GM19099 (cell line): ENCODE results near the gene WRAP53.

ENCODE experiments used
- POLR2A ChIP-seq: IDR thresholded peaks from 3 replicates; pipeline ENCODE4 v1.6.1; 2011; ENCODE audit warnings: low read depth; ENCODE audit not compliant: insufficient read length; ENCODE audit errors: extremely low read depth

Gene WRAP53

DNA sequence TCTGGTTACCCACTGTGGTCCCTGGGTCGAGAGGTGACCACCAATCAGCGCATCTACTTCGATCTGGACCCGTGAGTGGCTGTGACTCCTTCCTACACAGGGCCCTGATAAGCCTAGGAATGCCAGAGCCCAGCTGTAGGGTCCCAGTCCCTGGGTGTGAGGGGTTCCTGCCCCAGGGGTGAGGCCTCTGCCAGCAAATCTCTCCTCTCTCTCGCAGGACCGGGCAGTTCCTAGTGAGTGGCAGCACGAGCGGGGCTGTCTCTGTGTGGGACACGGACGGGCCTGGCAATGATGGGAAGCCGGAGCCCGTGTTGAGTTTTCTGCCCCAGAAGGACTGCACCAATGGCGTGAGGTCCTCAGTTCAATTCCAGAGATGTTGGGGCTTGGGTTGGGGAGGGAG lies 14.5 kb downstream of the WRAP53 start:
- TF ChIP-seq POLR2A = no peak

GRCh38 chr17:7703584-7704479 lies 15.6 kb downstream of the WRAP53 start:
- no peak for TF ChIP-seq POLR2A

GRCh38 chr17:7704601-7705268 lies 16.5 kb downstream of the WRAP53 start, which contains the start of gene EFNB3:
EFNB3 (plus strand) TSS chr17:7705202; CDS start chr17:7705599, 397 bp downstream.
- no peak for TF ChIP-seq POLR2A

DNA sequence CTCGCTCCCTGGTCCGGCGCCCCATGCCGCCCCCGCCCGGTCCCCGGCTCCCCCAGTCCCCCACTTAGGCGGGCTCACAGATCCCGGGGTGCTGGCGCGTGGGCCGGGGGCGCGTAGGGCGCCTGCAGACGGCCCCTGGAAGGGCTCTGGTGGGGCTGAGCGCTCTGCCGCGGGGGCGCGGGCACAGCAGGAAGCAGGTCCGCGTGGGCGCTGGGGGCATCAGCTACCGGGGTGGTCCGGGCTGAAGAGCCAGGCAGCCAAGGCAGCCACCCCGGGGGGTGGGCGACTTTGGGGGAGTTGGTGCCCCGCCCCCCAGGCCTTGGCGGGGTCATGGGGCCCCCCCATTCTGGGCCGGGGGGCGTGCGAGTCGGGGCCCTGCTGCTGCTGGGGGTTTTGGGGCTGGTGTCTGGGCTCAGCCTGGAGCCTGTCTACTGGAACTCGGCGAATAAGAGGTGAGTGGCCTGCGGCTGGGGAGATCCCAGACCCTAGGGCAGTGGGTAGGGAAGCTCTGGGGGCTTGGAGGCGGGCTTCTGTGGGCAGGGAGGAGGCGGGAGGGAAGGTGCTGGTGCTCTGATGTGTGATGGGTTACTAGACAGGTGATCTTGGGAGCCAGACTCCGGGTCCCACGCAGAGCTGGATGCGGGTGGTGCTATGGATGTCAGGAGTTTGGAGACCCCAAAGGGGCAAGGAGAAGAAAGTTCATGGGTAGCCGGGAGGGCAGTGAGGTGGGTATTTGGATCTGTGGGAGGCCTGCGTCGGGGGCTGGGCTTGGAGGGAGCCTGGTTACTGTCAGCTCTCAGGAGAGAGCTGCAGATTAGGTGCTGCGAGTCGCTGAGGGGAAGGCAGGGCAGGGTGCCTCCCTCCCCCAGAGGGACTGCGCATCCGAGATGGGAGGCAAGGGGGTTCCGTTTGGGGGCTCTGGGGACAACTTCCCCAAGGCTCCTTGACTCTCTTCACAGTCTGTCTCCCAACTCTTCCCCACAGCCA lies 17.3 kb downstream of the WRAP53 start:
- no peak for TF ChIP-seq POLR2A

DNA sequence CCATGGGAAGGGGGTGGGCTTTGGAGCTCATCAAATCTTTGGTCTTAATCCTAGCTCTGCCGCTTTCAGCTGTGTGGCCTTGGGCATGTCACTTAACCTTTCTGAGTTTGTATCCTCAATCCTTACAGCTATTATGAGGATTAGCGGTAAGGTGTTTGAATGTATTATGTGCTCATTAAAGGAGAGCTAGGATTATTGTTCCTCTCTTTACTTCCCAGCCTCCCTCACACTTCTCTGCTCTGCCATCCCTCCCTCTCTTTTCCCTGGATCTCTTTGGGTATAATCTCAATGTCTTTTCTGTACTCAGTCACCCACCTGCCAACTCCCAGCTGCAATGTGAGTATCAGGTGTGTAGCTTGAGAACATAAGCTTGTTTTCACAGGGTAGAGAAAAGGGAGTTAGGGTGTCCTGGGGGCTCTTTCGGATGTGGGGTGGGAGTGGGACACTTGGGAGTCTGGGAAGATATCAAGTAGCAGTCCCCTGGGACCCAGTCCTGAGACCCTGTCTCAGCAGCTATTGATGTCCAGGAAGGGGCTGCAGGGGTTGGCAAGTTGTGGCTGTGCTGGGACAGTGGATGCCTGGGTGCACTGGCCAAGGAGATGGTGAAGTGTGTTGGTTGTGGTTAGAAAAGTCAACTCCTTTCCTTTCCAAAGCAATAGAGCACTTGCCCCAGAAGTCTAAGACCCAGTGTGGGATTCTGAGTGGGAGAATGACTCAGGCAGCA lies 18.5 kb downstream of the WRAP53 start:
- no peak for TF ChIP-seq POLR2A

DNA sequence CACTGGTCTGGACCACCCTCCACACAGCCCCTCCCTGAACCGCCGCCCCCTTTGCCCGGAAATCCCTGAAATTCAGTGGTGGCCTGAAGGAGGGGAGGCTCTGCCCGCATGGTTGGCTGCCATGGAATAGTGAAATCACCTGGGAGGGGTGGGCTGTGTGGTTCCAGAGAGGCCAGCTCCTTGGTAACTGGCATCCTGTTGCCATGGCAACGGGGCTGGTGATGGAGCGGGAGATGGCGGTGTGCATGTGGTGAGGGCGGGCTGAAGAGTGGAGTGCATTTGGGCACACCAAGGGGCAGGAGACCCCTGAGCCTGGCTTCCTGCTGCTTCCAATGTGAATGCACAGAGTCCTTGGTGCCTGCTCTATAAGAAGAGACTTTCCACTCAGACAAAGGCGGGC lies 19.2 kb downstream of the WRAP53 start:
- TF ChIP-seq POLR2A = no peak

GRCh38 chr17:7707858-7708750 lies 19.8 kb downstream of the WRAP53 start:
- TF ChIP-seq POLR2A = no peak

GRCh38 chr17:7709031-7709430 lies 20.8 kb downstream of the WRAP53 start:
- TF ChIP-seq POLR2A = no peak

DNA sequence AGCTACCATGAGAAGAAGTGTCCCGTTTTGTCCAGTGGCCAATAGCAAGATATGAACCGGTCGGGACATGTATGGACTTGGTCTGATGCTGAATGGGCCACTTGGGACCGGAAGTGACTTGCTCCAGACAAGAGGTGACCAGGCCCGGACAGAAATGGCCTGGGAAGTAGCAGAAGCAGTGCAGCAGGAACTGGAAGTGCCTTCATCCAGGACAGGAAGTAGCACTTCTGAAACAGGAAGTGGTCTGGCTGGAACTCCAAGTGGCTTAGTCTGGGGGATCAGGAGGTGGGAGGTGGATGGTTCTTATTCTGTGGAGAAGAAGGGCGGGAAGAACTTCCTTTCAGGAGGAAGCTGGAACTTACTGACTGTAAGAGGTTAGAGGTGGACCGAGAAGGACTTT lies 22.0 kb downstream of the WRAP53 start:
- no peak for TF ChIP-seq POLR2A

DNA sequence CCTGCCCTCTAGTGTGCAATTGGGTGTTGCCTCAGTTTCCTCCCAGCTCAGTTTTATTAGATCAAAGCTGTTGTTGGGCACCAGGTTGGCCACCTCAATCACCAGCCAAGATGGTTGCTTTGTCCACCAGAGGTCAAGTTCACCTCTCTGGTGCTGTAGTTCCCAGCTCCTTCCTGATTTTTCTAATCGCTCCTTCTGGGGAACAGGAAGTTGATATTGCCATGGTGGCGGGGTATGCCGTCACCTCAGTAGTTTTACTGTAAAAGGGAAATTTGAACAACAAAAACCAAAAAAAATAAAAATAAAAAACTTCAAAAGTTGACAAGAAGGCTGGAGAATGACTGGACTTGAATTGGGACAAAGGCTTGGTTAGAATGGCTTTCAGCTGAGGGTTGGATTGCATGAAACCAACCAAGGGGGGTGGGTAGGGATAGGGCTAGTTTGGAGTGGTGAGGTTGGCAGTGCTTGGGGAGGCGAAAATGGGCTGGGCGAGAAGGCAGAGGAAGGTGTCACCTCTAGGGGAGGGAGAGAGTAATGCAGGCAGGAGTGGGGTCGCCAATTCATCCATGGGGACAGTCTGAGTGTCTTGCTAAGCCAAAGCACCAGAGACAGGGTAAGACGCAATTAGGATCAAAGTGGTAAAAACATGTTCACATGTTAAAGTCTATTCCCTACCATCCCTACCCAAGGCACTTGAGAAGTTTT lies 22.9 kb downstream of the WRAP53 start:
- TF ChIP-seq POLR2A = no peak

GRCh38 chr17:7712111-7712771 lies 24.0 kb downstream of the WRAP53 start:
- no peak for TF ChIP-seq POLR2A

GRCh38 chr17:7713782-7714181 lies 25.5 kb downstream of the WRAP53 start:
- no peak for TF ChIP-seq POLR2A

DNA sequence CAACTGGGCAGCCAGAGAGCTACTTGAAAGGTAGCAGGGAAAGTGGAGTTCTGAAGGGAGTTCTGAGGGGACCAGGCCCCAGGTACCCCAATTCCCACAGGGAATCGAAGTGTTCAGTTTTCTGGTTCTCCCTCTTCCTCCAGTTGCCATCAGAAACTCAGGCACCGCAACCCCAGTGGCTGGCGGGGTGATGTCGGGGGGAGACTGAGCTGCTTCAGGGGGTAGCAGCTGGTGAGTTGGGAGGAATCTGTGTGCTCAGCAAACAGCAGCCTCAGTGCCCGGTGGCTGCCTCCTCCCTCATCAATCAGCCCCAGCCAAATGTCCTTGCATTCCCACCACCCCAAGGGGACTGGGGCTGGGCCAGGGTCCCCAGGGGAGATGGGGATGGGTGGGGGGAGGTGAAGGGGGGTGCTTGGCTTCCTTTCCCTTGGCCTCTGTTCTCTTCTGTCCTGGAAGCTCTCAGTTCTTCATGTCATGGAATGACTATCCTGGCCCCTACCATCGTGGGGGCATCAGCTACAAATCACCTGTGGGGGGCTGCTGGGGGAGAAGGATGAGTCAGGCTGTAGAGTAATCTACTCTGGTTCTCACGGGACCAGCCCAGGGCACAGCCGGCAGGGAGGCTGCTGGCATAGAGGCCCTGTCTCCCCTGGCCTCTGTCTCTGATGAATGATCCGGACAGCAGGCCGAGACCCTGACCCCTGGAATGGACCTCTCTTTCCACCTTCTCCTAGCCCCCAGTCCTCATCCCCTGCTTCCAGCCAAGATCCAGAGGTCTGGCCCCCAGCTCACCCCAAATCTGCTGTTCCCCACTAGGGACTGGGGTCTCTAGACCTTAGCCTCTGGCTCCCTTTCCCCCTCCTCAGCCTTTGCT lies 26.7 kb downstream of the WRAP53 start:
- TF ChIP-seq POLR2A = no peak
